ENCODE measurements around the gene CDCA7. TPM values are rescaled to one million over a fixed set of nuclear protein-coding genes. Genes with fewer than 3 reads are reported as not detected.

The CDCA7 gene
- total and polyA plus RNA-seq, 4 donors, result 0.08 to 7.9 (median 0.17) TPM

- no peaks in the 10 kb centered on the region for H3K9me3 ChIP-seq (ENCODE audit: control insufficient read depth in 4 of 4, low read length in 3 of 4)
- H3K4me1 ChIP-seq (ENCODE audit: control insufficient read depth in 4 of 4, insufficient read depth in 4 of 4, low read length in 3 of 4), result no peaks in the 10 kb centered on the region
- H3K27me3 ChIP-seq (ENCODE audit: control insufficient read depth in 4 of 4, insufficient read depth in 4 of 4, low read length in 3 of 4), result no peaks in the 10 kb centered on the region
- H3K4me3 ChIP-seq (ENCODE audit: low read depth in 1 of 3, low read length in 3 of 3), result no peak overlapping the region
- DNase-seq (ENCODE audit: low spot score), result no peak
- H3K36me3 ChIP-seq (ENCODE audit: control insufficient read depth in 4 of 4, insufficient read depth in 3 of 4, low read depth in 1 of 4, low read length in 3 of 4), result no peaks in the 10 kb centered on the region
- TF ChIP-seq FOXA1 (IDR thresholded peaks at IDR 0.05) (no peak), RXRA (IDR thresholded peaks at IDR 0.05) (no peak), REST (IDR thresholded peaks at IDR 0.05) (no peak), ZBTB33 (IDR thresholded peaks at IDR 0.05) (no peak), CTCF (IDR thresholded peaks at IDR 0.05; ENCODE audit: low read depth, low read length, missing input control) (no peak), RAD21 (IDR thresholded peaks at IDR 0.05) (no peak), SP1 (IDR thresholded peaks at IDR 0.05) (no peak)
- no peak overlapping the region for H3K9ac ChIP-seq (ENCODE audit: low read depth in 1 of 2, low read length in 2 of 2)
- H3K27ac ChIP-seq (ENCODE audit: low read depth in 1 of 2, low read length in 2 of 2), result no peak overlapping the region
Observed at GRCh38 chr2:173417802-173418201, 63.1 kb downstream of the CDCA7 start.
